Measurements from ENCODE around the gene ERAP2.

DNA sequence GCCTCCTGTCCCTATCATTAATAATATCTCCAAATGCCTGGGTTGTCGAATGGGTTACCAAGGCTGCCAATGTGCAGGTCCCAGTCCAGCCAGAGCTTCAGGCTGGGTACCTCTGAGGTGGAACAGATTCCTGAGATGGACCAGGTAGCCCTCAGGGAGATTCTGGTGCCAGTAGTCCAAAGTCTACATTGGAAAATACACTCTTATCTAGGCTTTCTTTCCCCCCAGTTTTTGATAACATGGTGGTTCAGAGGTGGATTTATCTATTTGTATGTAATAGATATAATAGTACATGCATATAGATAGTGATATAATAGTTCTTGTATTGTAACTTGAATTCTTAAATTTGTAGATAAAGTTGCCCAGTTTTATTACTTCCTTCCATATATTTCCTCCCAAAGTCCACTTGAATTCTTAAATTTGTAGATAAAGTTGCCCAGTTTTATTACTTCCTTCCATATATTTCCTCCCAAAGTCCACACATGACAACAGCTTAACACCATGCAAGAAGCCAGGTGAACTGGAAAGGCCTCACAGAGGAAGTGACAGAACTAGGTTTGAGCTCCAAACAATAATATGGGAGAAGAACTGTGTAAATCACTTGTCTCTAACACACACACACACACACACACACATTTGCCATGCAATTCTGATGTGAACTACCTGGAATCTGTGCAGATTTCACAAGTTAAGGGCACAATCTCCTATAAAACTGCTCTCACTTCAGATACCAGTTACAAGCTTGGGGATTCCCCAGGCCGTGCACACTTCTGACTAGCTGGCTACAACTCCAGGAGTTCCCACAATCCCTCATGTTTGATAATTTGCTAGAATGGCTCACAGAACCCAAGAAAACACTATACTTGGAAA lies 37.9 kb upstream of the ERAP2 start:
- no peak for TF ChIP-seq POLR2A (IDR thresholded peaks at IDR 0.05; ENCODE audit: low read length)
- no peak for TF ChIP-seq GATA1 (IDR thresholded peaks at IDR 0.05; ENCODE audit: low read depth, low read length)
